ENCODE measurements around the gene RNF138.
"Not testable (repeated sequence)": the region's sequence is repeated elsewhere in the genome, so short reads cannot be mapped to it uniquely, and the experiment has no call there.

Gene RNF138

GRCh38 chr18:32175265-32175664 lies 83.6 kb downstream of the RNF138 start:
- no peak for DNase-seq (ENCODE audit: low spot score)

DNA sequence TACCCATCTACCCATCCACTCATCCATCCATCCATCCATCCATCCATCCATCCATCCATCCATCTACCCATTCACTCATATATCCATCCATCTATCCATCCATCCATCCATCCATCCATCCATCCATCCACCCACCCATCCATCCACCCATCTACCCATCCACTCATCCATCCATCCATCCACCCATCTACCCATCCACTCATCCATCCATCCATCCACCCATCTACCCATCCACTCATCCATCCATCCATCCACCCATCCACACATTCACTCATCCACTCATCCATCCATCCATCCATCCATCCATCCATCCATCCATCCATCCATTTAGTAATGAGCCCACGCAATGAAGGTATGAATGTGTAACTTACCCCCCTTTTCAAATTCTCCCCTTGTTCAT lies 85.1 kb downstream of the RNF138 start:
- DNase-seq (ENCODE audit: low spot score): not testable (repeated sequence)

GRCh38 chr18:32177530-32177929 lies 85.9 kb downstream of the RNF138 start:
- peak; percentile 3 for DNase-seq (ENCODE audit: low spot score)

Data from SW480 (cell line).